ENCODE data around the gene FBXO8.

DNA sequence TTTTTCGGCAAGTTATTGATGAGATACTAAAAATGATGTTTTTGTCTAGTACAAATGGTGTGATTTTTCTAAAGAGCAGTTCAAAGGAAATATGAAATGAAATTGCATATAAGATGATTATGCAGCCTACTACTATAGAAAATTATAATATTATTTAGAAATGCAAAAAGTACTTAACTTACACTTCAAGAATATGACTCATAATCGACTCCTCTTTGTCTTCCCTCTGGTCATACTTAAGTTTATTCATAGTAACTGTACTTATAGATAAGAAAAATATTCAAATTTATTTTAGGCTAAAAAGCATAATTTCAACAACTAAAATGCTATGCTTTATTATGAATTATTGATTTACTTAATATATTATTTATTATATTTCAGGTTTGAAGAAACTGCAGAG lies 33.5 kb upstream of the FBXO8 start:
- TF ChIP-seq POLR2A (IDR thresholded peaks at IDR 0.05; ENCODE audit: low read depth, low read length) (no peak), SMC3 (IDR thresholded peaks at IDR 0.05; ENCODE audit: low read depth, low read length) (no peak), RAD21 (IDR thresholded peaks at IDR 0.05; ENCODE audit: low read length) (no peak), RFX5 (IDR thresholded peaks at IDR 0.05; ENCODE audit: low read depth, low read length) (no peak), BHLHE40 (IDR thresholded peaks at IDR 0.05; ENCODE audit: low read depth, low read length) (no peak), RCOR1 (IDR thresholded peaks at IDR 0.05; ENCODE audit: insufficient replicate concordance, low read length) (no peak), MAFK (IDR thresholded peaks at IDR 0.05; ENCODE audit: low read depth, low read length) (no peak), MAZ (IDR thresholded peaks at IDR 0.05; ENCODE audit: borderline replicate concordance, low read depth, low read length) (no peak), CEBPB (IDR thresholded peaks at IDR 0.05; ENCODE audit: low read depth, low read length) (no peak), NFE2L2 (IDR thresholded peaks at IDR 0.05; ENCODE audit: low read depth, low read length) (no peak)
- TF ChIP-seq, protein P1, sequence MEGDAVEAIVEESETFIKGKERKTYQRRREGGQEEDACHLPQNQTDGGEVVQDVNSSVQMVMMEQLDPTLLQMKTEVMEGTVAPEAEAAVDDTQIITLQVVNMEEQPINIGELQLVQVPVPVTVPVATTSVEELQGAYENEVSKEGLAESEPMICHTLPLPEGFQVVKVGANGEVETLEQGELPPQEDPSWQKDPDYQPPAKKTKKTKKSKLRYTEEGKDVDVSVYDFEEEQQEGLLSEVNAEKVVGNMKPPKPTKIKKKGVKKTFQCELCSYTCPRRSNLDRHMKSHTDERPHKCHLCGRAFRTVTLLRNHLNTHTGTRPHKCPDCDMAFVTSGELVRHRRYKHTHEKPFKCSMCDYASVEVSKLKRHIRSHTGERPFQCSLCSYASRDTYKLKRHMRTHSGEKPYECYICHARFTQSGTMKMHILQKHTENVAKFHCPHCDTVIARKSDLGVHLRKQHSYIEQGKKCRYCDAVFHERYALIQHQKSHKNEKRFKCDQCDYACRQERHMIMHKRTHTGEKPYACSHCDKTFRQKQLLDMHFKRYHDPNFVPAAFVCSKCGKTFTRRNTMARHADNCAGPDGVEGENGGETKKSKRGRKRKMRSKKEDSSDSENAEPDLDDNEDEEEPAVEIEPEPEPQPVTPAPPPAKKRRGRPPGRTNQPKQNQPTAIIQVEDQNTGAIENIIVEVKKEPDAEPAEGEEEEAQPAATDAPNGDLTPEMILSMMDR (conservative IDR thresholded peaks at IDR 0.05; ENCODE audit: low read depth, low read length): no peak
- TF ChIP-seq, protein P2, sequence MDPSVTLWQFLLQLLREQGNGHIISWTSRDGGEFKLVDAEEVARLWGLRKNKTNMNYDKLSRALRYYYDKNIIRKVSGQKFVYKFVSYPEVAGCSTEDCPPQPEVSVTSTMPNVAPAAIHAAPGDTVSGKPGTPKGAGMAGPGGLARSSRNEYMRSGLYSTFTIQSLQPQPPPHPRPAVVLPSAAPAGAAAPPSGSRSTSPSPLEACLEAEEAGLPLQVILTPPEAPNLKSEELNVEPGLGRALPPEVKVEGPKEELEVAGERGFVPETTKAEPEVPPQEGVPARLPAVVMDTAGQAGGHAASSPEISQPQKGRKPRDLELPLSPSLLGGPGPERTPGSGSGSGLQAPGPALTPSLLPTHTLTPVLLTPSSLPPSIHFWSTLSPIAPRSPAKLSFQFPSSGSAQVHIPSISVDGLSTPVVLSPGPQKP (IDR thresholded peaks at IDR 0.05; ENCODE audit: borderline replicate concordance, low read depth, low read length): no peak
